Measurements from ENCODE around the gene PREP.

PREP gene

DNA sequence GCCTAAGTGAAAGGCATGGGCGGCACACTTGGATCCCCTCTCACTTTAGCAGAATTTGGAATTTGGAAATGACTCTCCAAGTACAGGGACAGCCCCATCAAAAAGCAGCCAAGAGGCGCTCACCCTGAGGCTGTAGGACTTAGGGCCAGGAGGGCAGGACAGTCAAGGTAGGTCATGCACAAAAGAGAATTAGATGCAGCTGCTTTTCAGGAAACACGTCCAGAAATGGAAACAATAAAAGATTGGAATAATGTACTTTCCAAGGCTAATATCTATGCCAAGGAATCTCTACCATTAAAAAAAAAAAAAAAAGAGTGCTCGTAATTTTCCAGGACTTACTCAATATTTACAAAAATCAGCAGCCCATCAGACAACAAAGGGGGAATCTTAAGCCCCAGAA, 19.9 kb downstream of the PREP start:
- TF ChIP-seq GABPA (IDR thresholded peaks at IDR 0.05; ENCODE audit: low read depth): no peak
- TF ChIP-seq, protein P1, sequence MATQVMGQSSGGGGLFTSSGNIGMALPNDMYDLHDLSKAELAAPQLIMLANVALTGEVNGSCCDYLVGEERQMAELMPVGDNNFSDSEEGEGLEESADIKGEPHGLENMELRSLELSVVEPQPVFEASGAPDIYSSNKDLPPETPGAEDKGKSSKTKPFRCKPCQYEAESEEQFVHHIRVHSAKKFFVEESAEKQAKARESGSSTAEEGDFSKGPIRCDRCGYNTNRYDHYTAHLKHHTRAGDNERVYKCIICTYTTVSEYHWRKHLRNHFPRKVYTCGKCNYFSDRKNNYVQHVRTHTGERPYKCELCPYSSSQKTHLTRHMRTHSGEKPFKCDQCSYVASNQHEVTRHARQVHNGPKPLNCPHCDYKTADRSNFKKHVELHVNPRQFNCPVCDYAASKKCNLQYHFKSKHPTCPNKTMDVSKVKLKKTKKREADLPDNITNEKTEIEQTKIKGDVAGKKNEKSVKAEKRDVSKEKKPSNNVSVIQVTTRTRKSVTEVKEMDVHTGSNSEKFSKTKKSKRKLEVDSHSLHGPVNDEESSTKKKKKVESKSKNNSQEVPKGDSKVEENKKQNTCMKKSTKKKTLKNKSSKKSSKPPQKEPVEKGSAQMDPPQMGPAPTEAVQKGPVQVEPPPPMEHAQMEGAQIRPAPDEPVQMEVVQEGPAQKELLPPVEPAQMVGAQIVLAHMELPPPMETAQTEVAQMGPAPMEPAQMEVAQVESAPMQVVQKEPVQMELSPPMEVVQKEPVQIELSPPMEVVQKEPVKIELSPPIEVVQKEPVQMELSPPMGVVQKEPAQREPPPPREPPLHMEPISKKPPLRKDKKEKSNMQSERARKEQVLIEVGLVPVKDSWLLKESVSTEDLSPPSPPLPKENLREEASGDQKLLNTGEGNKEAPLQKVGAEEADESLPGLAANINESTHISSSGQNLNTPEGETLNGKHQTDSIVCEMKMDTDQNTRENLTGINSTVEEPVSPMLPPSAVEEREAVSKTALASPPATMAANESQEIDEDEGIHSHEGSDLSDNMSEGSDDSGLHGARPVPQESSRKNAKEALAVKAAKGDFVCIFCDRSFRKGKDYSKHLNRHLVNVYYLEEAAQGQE (IDR thresholded peaks at IDR 0.05; ENCODE audit: insufficient replicate concordance, low read depth): no peak
- TF ChIP-seq, protein P2, sequence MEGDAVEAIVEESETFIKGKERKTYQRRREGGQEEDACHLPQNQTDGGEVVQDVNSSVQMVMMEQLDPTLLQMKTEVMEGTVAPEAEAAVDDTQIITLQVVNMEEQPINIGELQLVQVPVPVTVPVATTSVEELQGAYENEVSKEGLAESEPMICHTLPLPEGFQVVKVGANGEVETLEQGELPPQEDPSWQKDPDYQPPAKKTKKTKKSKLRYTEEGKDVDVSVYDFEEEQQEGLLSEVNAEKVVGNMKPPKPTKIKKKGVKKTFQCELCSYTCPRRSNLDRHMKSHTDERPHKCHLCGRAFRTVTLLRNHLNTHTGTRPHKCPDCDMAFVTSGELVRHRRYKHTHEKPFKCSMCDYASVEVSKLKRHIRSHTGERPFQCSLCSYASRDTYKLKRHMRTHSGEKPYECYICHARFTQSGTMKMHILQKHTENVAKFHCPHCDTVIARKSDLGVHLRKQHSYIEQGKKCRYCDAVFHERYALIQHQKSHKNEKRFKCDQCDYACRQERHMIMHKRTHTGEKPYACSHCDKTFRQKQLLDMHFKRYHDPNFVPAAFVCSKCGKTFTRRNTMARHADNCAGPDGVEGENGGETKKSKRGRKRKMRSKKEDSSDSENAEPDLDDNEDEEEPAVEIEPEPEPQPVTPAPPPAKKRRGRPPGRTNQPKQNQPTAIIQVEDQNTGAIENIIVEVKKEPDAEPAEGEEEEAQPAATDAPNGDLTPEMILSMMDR (IDR thresholded peaks at IDR 0.05; ENCODE audit: insufficient read depth, low read length): no peak
- no peak for TF ChIP-seq SPI1 (IDR thresholded peaks at IDR 0.05; ENCODE audit: borderline replicate concordance, low read depth)
- TF ChIP-seq POLR2AphosphoS5 (IDR thresholded peaks at IDR 0.05; ENCODE audit: low read depth): no peak
- no peak for DNase-seq (ENCODE audit: low read depth in 1 of 2, low spot score in 1 of 2)

DNA sequence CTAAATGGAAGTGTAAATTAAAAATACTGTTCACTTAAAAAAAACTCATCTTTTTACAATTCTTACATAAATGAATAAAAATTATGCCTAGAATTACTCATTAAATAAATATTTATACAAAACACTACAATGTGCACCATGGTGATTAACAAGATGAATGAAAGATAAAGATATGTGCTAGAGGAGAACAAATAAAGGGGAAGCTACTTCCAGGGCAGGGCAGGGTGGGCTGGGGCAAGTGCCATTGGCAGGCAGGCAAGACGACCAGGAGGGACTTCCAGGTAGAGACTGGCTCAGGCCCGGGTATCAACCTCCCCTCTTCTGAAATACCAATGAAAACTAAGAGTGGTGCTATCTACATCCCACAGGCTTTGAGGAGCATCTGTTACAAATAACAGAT, 20.4 kb downstream of the PREP start:
- Histone ChIP-seq H3K27me3 (ENCODE audit: insufficient read depth, poor library complexity, severe bottlenecking) (no peaks in the 10 kb centered on the region), H3K27ac (replicated peaks) (no peak overlapping the region), H3K4me3 (replicated peaks; ENCODE audit: insufficient read depth, low read length) (no peak overlapping the region)
- TF ChIP-seq GABPA (IDR thresholded peaks at IDR 0.05; ENCODE audit: low read depth) (no peak), SPI1 (IDR thresholded peaks at IDR 0.05; ENCODE audit: borderline replicate concordance, low read depth) (no peak), POLR2AphosphoS5 (IDR thresholded peaks at IDR 0.05; ENCODE audit: low read depth) (no peak)
- TF ChIP-seq, protein P2 (IDR thresholded peaks at IDR 0.05; ENCODE audit: insufficient read depth, low read length): no peak
- TF ChIP-seq, protein P1 (IDR thresholded peaks at IDR 0.05; ENCODE audit: insufficient replicate concordance, low read depth): no peak
- DNase-seq (ENCODE audit: low read depth in 1 of 2, low spot score in 1 of 2): no peak

More for the DNA sequence above, 19.9 kb downstream of the PREP start:
- Histone ChIP-seq H3K27me3 (ENCODE audit: insufficient read depth, poor library complexity, severe bottlenecking) (no peaks in the 10 kb centered on the region), H3K4me3 (replicated peaks; ENCODE audit: insufficient read depth, low read length) (no peak overlapping the region), H3K27ac (replicated peaks) (no peak overlapping the region)

DNA sequence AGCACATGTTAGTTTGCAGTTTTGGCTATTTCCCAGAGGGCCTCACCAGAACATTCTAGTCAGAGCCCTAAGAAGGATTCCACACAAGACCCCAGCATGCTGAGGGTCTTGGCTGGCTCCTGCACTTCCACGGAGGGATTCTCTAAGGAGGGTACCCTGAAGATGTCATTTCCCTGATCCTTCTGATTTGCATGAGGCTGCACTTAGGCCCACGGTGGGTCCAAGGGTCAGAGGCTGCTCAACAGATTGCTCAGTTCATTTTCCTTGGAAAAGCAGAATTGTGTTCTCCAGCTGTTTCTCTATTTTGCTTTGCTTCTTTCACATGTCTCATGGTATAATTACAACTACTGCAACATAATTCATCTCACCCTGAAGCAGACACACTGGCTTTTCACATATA, 22.2 kb downstream of the PREP start:
- H3K27ac ChIP-seq (replicated peaks): no peak overlapping the region

More for the DNA sequence above, 22.2 kb downstream of the PREP start:
- Histone ChIP-seq H3K4me3 (replicated peaks; ENCODE audit: insufficient read depth, low read length) (no peak overlapping the region), H3K27me3 (ENCODE audit: insufficient read depth, poor library complexity, severe bottlenecking) (no peaks in the 10 kb centered on the region)
- TF ChIP-seq GABPA (IDR thresholded peaks at IDR 0.05; ENCODE audit: low read depth) (no peak), SPI1 (IDR thresholded peaks at IDR 0.05; ENCODE audit: borderline replicate concordance, low read depth) (no peak), POLR2AphosphoS5 (IDR thresholded peaks at IDR 0.05; ENCODE audit: low read depth) (no peak)
- TF ChIP-seq, protein P2 (IDR thresholded peaks at IDR 0.05; ENCODE audit: insufficient read depth, low read length): no peak
- TF ChIP-seq, protein P1 (IDR thresholded peaks at IDR 0.05; ENCODE audit: insufficient replicate concordance, low read depth): no peak
- no peak for DNase-seq (ENCODE audit: low read depth in 1 of 2, low spot score in 1 of 2)
